Endometrial microvascular endothelial cells (primary cell): ENCODE measurements around the gene TAF10. TPM values are rescaled to one million over a fixed set of nuclear protein-coding genes. Genes with fewer than 3 reads are reported as not detected.

Source experiments
- in situ Hi-C: cut with HindIII; loops from 2 replicates; pipeline ENCODE4 v1.10.0; 2017; ENCODE audit warnings: low sequenced_read_pairs, low pct_unique_long_range_greater_than_20kb; ENCODE audit errors: inconsistent ontology term
- total RNA-seq: library from RNA; depleted of rRNA; stranded (reverse); fragments of >200 nt; gene quantifications from one replicate; pipeline ENCODE4 v1.2.3, GENCODE V29; 2015; ENCODE audit errors: inconsistent ontology term

Gene TAF10
- total RNA-seq, 1 donor from 2014 or later, result 41.9 TPM

DNA sequence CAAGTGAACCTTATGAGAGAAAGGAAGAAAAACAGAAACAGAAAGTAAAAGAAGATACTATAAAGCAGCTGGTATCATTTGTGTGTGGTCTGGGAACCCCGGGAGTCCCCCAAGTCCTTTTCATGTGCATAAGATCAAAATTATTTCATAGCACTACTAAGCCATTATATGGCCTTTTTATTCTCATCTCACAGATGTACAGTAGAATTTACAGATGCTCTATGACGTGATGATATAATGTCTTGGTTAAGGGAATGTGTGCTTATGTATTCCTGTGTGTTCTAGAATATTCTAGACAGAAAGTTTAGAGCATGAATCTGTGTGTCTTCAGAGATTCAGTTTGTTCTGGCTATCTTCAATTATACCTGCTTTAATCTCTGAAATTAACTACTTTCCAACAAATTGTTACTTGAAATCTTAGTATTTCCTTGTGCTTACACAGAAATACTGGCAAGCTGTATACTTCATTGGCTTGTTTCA, 15.8 kb upstream of the TAF10 start:
- in situ Hi-C loops, result no loop called here

- in situ Hi-C loops, result no loop called here
Observed at GRCh38 chr11:6626971-6627761, 15.2 kb upstream of the TAF10 start.

- in situ Hi-C loops, result no loop called here
Observed at GRCh38 chr11:6625832-6626420, 13.9 kb upstream of the TAF10 start.

GRCh38 chr11:6625156-6625831, 13.3 kb upstream of the TAF10 start:
- in situ Hi-C loops, result no loop called here

GRCh38 chr11:6623391-6624363, 11.7 kb upstream of the TAF10 start:
- in situ Hi-C loops, result loop anchor here (25.0 kb wide), 1 partner anchor 211 kb away; the partner anchor contains the start of gene APBB1

GRCh38 chr11:6622261-6623171, 10.5 kb upstream of the TAF10 start:
- in situ Hi-C loops, result loop anchor here (25.0 kb wide), 1 partner anchor 210 kb away; the partner anchor contains the start of gene APBB1

GRCh38 chr11:6621711-6622211, 9.7 kb upstream of the TAF10 start:
- in situ Hi-C loops, result loop anchor here (25.0 kb wide), 1 partner anchor 209 kb away; the partner anchor contains the start of gene APBB1

DNA sequence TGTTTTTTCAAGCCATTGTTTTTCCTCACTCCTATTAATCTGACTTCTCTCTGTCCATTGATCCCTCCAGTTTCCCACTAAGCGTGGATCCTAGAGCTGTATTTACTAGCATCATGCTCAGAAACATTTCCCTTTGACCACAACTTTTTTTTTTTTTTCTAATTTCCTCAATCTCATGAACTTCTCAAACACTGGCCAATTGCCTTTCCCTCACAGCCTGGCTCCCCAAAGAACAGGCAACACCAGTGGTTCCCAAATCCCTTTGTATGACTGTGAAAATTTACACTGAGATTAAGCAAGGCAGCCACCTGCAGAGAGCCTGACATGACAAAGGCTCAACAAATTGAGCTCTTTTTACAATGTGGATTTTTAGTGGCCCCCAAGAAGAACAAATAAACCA, 8.6 kb upstream of the TAF10 start:
- in situ Hi-C loops, result loop anchor here (25.0 kb wide), 1 partner anchor 208 kb away; the partner anchor contains the start of gene APBB1

DNA sequence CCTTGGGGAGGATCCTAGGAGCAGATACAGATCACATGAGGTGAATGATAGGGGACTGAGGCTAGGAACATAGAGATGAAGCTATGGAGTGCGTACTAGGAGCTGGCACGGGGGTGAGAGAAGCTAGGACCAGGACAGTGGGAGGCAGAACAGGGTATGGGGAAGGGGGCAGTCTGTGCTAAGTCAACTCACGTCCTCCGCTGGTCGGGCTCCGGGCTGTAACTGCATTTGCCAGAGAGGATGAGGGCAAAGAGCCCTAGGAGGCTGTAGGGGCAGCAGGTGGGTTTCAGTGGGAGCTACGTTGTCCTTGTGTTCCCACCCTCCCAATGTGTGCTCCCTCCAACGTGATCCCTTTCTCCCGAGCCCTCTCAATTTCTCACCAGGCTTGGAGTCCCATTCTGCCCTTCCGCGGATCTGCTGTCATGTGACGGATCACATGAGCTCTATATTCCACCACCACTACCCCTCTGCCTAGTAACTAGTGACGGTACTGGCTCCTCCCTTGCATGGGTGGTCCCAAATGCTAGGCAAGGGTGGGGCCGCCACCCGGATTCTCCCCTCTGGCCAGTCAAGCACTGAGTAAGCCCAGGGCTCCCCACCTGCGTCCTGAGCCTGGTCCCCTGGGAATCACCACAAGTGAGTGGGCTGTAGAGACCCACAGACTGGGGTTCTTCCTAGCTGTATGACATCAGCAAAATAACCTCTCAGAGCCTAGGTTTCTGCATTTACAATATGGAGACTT, 7.2 kb upstream of the TAF10 start, which contains the start of gene TPP1:
TPP1 (minus strand) TSS at position 419 of the 742 bp plus-strand sequence; CDS start at position 397, 22 bp downstream.
- in situ Hi-C loops, result loop anchor here (5.0 to 25.0 kb wide), 2 partner anchors 33 to 207 kb away; partner anchors contain the start of gene APBB1

GRCh38 chr11:6618117-6619003, 6.3 kb upstream of the TAF10 start:
- in situ Hi-C loops, result loop anchor here (5.0 to 25.0 kb wide), 2 partner anchors 34 to 206 kb away; partner anchors contain the start of gene APBB1

DNA sequence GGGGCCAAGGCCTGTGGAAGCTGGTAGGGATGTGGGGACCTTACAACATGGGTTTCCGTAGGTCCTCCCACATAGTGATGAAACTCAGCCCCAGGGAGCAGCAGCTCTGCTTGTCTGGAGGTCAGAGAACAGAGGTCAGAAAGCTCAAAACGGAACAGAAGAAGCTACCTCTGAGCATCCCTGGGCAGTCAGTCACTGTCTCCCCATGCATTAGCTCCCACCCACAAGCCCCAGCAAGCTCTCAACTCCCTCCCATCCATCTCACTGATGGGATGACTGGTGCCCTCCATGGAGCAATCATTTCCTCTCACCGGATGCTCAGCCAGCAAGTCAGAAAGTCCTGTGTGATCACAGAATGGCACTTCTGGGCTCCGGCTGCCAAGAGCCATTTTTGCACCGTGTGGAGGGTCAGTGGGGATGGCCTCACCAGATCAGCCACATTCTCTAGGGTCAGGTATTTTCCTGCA, 5.3 kb upstream of the TAF10 start:
- in situ Hi-C loops, result loop anchor here (5.0 to 25.0 kb wide), 2 partner anchors 35 to 205 kb away; partner anchors contain the start of gene APBB1

- in situ Hi-C loops, result loop anchor here (5.0 to 25.0 kb wide), 2 partner anchors 36 to 204 kb away; partner anchors contain the start of gene APBB1
Observed at GRCh38 chr11:6616596-6617250, 4.7 kb upstream of the TAF10 start.

- in situ Hi-C loops, result loop anchor here (5.0 to 25.0 kb wide), 2 partner anchors 36 to 204 kb away; partner anchors contain the start of gene APBB1
Observed at GRCh38 chr11:6615882-6616585, 4.0 kb upstream of the TAF10 start.

GRCh38 chr11:6615046-6615445, 3.0 kb upstream of the TAF10 start:
- in situ Hi-C loops, result loop anchor here (5.0 to 25.0 kb wide), 2 partner anchors 37 to 203 kb away; partner anchors contain the start of gene APBB1
